22Rv1 (cell line): Measurements from ENCODE around the gene TIPIN.
"Not testable (repeated sequence)": the region's sequence is repeated elsewhere in the genome, so short reads cannot be mapped to it uniquely, and the experiment has no call there.

Source experiments
- H3K27ac ChIP-seq: fragments of 450-650 bp; 2 replicates; pipeline ENCODE4 v1.5.1; 2017
- ZFX ChIP-seq: fragments of 450-650 bp; IDR thresholded peaks from 2 replicates; pipeline ENCODE4 v1.6.1; 2017; ENCODE audit warnings: antibody characterized with exemption, borderline replicate concordance
- TF ChIP-seq, protein P1 (sequence below): fragments of 450-650 bp; IDR thresholded peaks from 2 replicates; pipeline ENCODE4 v1.5.1; 2017; ENCODE audit warnings: mild to moderate bottlenecking

TIPIN gene

DNA sequence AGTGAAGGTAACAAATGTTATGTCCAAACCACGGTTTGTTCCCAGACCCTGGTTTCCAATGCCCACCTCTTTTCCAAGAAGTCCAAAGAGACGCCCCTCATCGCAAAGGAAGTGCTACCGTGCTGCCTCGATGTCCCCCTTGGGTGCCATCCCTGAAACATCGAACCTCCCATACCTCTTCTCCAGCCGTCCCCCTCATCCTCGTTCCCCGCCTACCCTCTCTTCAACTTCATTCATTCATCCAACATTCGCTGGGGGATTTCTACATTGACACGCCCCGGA, 467 bp downstream of the TIPIN start:
- TF ChIP-seq, protein P1, sequence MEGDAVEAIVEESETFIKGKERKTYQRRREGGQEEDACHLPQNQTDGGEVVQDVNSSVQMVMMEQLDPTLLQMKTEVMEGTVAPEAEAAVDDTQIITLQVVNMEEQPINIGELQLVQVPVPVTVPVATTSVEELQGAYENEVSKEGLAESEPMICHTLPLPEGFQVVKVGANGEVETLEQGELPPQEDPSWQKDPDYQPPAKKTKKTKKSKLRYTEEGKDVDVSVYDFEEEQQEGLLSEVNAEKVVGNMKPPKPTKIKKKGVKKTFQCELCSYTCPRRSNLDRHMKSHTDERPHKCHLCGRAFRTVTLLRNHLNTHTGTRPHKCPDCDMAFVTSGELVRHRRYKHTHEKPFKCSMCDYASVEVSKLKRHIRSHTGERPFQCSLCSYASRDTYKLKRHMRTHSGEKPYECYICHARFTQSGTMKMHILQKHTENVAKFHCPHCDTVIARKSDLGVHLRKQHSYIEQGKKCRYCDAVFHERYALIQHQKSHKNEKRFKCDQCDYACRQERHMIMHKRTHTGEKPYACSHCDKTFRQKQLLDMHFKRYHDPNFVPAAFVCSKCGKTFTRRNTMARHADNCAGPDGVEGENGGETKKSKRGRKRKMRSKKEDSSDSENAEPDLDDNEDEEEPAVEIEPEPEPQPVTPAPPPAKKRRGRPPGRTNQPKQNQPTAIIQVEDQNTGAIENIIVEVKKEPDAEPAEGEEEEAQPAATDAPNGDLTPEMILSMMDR = no peak
- TF ChIP-seq ZFX = no peak
- H3K27ac ChIP-seq = peak overlapping the region; percentile 79

DNA sequence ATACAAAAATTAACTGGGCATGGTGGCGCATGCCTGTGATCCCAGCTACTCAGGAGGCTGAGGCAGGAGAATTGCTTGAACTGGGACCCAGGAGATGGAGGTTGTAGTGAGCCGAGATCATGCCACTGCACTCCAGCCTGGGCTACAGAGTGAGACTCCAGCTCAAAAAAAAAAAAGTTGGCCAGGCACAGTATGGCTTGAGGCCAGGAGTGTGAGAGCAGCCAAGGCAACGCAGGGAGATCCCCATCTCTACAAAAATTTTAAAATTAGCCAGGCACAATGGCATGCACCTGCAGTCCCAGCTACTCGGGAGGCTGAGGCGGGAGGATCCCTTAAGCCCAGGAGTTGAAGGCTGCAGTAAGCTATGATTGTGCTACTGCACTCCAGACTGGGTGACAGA, 8.0 kb downstream of the TIPIN start:
- H3K27ac ChIP-seq = not testable (repeated sequence)

DNA sequence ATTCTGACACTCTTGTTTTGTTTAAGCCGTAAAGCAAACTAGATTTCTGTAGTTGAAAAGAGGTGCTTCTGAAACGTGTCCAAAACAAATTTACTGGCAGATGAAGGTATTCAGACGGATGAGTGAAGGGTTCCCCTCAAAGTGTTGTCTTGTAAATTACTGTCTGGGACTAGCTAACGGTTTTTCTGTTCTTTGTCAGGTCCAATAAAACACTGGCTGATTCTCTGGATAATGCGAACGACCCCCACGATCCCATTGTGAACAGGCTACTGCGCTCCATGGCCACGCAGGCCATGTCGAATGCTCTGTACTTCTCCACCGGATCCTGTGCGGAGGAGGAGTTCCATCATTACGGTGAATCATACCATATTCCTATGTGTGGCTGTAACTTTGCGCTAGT, 27.7 kb downstream of the TIPIN start:
- no peak overlapping the region for H3K27ac ChIP-seq
- TF ChIP-seq ZFX = no peak
- TF ChIP-seq, protein P1 = no peak

GRCh38 chr15:66327736-66328135, 28.7 kb downstream of the TIPIN start:
- TF ChIP-seq, protein P1 = no peak
- TF ChIP-seq ZFX = no peak
- no peak overlapping the region for H3K27ac ChIP-seq

DNA sequence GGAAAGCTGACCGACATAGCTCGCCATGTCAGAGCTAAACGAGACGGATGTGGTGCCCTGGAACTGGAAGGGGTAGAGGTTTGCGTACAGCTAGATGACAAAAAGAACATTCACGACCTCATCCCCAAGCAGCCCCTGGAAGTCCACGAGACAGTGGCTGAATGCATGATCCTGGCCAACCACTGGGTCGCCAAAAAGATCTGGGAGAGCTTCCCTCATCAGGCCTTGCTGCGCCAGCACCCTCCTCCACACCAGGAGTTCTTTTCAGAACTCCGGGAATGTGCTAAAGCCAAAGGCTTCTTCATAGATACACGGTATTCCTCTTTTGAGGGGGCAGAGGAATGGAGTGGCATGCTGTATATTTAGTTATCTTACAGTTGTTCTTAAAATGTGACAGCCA, 30.4 kb downstream of the TIPIN start:
- TF ChIP-seq, protein P1 = no peak
- no peak for TF ChIP-seq ZFX
- H3K27ac ChIP-seq = no peak overlapping the region

DNA sequence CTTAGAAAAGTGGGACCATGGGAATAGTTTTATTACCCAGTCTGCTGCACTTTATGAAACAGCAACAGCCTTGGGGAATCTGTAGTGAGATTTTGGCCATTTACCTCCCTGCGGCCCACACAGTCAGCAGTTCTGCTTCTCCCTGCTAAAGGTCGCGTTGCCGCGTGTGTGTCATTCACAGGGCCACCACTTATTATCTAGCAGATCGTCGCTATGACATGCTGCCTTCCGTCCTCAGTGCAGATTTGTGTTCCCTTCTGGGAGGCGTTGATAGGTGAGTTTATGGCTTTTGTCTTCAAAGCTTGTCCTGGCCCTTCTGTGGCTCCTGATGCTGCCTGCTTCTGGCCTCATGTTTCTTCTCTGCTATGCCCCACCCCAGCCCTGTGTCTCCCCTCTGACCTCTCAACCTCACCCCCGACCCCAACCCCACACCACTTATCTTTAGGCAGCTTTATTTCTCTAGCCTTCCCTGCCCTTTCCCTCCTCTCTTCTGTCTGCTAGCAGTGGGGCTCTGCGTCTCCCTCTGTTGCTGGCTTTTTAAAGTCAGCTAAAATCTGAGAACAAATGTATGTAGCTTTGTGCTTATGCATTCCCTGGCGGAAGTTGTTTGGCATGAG, 33.1 kb downstream of the TIPIN start:
- no peak overlapping the region for H3K27ac ChIP-seq
- TF ChIP-seq, protein P1 = no peak
- TF ChIP-seq ZFX = no peak

GRCh38 chr15:66312144-66312543, 44.3 kb downstream of the TIPIN start:
- no peak overlapping the region for H3K27ac ChIP-seq
- TF ChIP-seq ZFX = no peak
- TF ChIP-seq, protein P1 = no peak

DNA sequence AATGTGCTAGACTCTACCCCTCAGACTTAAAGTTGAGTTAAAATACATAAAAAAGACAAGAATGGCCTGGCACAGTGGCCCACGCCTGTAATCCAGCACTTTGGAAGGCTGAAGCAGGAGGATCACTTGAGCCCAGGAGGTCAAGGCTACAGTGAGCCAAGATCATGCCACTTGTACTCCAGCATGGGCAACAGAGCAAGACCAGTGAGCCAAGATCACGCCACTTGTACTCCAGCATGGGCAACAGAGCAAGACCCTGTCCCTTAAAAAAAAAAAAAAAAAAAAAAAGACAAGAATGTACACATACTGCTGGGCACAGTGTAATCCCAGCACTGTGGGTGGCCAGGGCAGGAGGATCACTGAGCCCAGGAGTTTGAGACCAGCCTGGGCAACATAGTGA, 45.7 kb downstream of the TIPIN start:
- H3K27ac ChIP-seq = no peak overlapping the region
- TF ChIP-seq, protein P1 = no peak
- TF ChIP-seq ZFX = no peak
